ENCODE data around the gene DNER.

DNA sequence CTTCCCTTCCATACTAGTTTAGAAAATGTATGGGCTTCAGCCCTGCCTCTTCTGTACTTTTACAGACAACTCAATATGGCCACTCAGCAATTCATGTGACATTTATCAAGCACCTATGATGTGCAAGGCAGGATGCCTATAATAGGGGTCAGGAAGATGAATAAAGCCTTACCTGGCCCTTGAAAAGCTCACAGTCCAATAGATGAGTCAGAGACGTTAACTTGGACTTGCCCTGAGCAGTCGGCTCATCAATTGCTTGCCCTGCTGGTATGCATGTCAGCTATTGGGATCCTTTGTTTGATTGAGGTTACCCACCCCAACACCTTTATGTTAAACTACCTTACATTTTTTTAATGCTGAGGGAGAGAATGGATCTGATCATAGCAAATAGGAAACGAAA lies 116.1 kb downstream of the DNER start:
- TF ChIP-seq POLR2A (IDR thresholded peaks at IDR 0.05) = no peak
- TF ChIP-seq, protein P1, sequence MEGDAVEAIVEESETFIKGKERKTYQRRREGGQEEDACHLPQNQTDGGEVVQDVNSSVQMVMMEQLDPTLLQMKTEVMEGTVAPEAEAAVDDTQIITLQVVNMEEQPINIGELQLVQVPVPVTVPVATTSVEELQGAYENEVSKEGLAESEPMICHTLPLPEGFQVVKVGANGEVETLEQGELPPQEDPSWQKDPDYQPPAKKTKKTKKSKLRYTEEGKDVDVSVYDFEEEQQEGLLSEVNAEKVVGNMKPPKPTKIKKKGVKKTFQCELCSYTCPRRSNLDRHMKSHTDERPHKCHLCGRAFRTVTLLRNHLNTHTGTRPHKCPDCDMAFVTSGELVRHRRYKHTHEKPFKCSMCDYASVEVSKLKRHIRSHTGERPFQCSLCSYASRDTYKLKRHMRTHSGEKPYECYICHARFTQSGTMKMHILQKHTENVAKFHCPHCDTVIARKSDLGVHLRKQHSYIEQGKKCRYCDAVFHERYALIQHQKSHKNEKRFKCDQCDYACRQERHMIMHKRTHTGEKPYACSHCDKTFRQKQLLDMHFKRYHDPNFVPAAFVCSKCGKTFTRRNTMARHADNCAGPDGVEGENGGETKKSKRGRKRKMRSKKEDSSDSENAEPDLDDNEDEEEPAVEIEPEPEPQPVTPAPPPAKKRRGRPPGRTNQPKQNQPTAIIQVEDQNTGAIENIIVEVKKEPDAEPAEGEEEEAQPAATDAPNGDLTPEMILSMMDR (IDR thresholded peaks at IDR 0.05 in 4 of 5, conservative IDR thresholded peaks at IDR 0.05 in 1 of 5) = no peak

All from gastrocnemius medialis (tissue), 4 donors.